GM21717 (cell line): ENCODE data around the gene MUSK.
"Not testable (repeated sequence)": the region's sequence is repeated elsewhere in the genome, so short reads cannot be mapped to it uniquely, and the experiment has no call there.

ENCODE experiments used
- ATAC-seq: cut with Tn5 transposase; IDR thresholded peaks from one replicate; pipeline ENCODE4 v1.9.1; 2021; ENCODE audit warnings: mild to moderate bottlenecking, moderate library complexity; ENCODE audit not compliant: unreplicated experiment

The MUSK gene

DNA sequence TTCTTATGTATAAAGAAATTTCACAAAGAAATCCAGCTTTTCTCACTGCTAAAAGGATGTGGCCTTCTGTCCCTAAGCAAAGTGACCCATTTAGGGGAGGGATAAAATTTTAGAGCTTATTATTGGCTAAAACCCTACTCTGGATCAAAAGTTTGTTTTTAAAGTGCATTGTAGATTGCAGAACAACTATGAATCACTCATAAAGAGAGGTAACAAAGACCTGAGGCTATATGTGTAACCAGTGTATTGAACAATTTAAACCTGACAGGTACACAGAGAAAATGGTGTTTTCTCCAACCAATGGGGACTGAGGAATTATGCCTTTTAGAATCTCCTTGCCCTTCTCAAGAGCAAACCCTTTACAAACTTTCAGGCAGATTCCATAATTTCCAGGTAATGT, 86.6 kb downstream of the MUSK start:
- no peak for ATAC-seq

DNA sequence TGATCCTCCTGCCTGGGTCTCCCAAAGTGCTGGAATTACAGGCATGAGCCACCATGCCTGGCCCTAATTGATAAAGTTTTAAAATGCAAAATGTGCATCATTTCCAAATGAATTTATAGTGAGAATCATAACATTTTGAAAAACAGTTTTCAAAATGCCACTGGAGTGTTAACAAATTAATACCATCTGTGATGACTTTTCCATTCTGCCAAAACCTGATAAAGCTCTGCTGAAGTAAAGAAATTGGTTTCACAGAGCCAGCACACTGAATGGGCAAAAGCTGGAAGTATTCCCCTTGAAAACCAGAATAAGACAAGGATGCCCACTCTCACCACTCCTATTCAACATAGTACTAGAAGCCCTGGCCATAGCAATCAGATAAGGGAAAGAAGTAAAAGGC, 89.6 kb downstream of the MUSK start:
- no peak for ATAC-seq

DNA sequence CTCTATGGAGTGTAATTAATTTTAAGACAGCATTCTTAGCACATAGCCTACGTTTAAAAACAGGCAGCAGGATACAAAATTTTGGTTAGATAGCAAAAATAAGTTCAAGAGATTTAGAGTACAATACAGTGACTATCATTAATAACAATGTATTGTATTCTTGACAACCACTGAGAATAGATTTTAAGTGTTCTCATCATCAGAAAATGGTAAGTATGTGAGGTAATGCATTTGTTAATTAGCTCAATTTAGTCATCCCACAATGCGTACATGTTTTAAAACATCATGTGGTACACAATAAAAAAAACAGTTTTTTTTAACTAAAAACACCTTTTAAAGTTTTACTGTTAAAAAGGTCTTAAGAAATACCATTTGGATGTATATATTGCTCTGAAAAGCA, 94.2 kb downstream of the MUSK start:
- no peak for ATAC-seq

DNA sequence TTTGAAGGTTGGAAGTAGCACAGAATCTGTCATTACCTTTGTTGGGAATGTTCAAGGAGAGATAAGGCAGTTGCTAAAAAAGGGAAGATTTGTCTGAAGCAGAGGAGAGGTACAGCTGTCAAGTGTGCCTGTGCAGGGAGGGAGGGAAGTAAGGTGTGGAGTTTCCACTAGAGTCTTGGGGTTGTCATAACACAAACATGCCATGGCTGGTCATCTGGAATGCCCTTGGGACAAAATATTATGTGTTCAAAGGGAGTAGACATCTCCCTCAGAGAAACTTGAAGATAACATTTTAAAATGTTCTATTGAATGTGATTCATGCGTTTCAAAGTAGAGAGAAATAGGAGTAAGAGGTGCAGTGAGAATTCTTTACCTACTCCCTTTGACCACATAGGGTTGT, 95.0 kb downstream of the MUSK start:
- ATAC-seq, result no peak

DNA sequence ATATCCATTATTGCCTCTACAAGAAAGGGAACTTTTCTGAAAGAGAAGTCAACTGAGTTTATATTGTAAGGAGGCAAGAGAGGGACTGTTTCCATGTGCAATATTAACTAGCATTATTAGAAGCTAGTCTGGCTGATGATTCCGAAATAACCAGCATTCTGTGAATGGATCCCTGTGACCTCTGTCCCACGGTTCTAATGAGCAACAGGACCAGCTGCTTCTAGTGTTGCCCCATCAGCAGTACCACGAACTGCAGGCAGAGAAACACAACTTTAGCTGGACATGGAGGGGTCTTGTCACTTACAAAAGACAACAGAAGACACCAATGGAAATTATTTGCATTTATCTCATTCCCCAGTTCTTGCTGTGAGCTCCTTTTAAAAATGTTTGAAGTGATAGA, 95.4 kb downstream of the MUSK start:
- ATAC-seq, result no peak

DNA sequence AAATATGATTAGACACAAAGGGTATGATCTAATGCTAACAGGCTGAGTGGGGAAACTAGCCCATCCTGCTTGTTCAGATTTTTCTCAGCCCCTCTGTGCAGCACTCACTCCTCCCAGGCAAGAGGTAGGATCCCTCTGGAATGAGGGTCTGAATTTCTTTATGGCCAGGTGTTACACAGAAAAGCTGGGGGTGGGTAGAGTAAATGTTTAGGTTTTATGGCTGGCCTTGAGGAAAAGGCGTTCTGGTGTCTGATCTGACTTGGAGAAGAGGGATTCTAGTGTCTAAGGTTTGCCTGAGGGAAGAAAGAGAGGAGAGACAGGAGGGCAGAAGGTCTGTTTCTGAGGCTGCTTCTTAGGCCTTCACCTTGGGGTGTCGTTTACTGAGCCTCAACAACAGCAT, 97.3 kb downstream of the MUSK start:
- ATAC-seq, result no peak

DNA sequence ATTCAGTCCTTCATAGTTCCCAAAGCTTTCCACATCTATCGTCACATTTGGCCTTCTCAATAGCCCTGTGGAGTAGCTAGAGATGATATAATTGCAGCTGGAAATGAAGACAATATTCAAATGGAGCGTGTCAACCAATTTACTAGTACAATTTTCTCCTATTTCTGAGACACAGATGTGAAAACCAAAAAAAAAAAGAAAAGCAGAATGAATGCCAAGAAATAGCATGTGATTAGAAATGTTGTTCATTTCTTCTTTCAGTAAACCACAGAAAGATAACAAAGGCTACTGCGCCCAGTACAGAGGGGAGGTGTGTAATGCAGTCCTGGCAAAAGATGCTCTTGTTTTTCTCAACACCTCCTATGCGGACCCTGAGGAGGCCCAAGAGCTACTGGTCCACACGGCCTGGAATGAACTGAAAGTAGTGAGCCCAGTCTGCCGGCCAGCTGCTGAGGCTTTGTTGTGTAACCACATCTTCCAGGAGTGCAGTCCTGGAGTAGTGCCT, 99.0 kb downstream of the MUSK start:
- no peak for ATAC-seq

DNA sequence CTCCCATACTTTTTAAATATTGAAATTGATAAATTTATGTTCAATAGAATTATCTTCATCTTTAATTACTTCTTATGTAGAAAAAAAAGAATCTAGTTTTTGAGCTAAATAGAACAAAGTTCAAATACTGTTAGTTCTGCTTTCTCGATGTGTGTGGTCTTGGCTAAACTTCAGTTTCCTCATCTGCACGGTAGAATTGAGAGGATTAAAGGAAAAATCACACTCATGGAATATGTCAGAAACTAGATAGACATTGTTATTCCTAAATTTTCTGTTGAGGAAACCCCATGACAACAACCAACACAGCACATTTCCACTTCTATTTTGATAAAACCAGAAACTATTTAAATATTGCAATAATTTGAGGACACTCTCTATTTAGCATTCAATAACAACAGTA, 100.3 kb downstream of the MUSK start:
- ATAC-seq, result no peak

DNA sequence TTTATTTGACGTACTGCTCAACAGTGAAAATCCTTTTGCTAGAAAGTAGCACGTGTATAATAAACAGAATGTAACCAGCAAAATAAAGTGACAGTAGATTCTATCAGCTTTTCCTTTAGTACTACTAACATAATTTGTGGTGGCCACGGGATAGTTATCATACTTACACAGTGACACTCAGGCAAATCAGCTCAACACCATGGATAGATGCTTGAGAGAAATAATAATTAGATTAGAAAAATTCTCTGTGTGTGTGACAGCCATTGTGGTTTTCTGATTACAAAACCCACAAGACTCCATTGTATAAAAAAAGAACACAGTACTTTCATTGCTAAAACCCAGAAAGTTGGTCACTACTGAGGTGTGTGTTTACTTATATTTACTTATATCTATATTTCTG, 101.1 kb downstream of the MUSK start:
- no peak for ATAC-seq

DNA sequence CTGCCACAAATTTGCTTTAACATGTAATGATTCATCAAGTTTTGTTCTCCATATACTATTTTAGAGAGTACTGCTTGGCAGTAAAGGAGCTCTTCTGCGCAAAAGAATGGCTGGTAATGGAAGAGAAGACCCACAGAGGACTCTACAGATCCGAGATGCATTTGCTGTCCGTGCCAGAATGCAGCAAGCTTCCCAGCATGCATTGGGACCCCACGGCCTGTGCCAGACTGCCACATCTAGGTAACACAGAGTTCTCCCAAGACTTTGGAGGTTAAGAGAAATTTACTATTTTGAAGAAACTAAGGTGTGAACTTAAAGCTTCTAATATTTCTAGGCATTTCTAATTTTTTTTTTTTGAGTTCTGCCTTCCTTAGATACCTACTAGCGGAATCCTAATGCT, 107.1 kb downstream of the MUSK start:
- ATAC-seq, result no peak

DNA sequence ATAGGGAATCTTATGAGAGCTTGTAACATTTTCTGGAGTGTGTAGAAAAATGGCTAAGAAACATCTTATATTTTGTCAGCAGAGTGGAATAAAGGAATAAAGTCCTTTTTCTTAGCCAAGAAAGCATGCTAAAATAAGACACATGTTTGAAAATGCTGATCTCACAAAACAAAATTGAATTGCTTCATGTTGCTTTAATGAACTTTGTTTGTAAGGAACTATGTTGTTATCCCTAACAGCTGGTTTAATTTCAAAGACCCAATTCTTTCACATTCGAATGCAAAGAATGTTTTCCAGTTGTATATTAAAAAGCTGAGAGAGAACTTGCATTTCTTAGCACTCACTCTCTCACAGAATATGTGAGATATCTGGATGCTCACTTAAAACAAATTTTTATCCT, 107.6 kb downstream of the MUSK start:
- ATAC-seq, result no peak

DNA sequence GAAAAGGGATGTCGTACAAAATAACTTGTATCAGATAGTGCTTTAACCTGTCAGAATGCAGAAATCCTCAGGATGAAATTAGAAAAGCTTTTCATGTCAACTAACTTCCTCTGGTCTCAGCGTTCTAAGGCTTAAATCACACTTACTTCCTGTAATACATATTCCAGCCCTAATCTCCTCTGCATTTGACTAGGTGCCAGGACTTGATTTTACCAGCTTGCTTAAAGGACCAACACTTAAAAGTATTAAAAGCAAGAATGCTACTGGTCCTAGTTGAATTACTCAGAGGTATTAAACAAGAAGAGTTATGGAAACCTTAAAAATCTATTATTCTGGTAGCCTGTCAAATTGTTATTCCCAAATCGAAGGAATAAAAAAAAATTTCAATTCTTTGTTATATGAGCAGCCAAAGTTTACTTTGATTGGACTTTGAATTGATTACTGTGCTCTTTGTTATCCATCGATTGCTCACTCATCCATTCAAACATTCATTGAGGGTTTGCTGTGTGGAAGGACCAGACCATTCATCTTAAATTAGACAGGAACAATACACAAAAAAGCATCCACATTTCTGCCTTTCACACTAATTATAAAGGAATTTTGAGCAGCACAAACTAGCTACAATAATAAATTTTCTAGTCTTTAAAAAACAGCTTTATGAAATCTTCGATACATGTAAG, 108.7 kb downstream of the MUSK start:
- no peak for ATAC-seq

DNA sequence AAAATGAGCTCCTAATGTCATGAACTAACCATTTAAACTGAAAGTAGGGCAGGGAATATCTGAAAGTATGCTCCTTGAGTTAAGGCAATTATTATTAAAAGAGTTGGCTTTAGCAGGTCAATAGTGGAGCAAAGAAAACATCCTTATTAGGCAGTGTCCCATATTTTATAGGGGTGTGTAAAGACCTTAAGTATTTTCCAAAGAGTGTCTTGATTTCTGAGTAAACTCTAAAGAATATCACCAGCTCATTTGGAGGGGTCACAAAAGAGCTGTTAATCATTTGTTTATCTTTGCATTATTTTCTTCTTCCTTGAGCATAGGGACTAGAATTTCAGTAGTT, 109.3 kb downstream of the MUSK start:
- ATAC-seq, result no peak

DNA sequence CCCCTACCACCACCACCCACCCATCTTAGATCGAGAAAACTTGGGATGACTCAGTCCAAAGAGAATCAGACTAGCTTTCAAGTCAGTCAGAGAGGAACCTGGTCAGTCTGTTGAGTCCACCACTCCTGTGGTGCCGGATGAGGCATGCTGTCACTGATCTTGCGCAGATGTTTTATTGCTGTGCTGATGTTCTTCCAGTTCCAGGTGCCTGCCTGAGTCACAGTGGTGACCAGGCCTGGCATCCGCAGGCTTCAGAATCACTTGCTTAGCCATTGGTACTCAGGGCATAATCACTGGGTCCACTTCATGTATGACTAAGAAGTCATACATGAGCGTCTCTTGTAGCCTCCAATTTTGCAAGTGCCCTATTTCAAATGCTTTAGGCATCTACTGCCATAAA, 114.1 kb downstream of the MUSK start:
- no peak for ATAC-seq

DNA sequence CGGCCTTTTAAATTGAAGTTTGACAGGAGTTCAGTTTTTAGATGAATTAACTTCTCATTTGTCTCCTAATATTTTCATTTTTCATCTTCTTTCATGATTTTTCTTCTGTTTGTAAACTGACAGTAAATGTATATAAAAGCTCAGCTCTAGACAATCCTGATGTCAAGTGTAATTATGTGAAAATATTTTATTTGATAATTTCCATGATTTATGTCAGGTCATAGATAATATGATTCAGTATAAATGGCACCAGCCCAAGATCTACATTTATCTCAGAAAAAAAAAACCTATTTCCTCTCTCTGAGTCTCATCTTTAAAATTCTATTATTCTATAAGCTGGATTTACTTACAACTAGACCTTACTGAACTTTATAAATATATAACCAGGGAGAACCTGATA, 115.7 kb downstream of the MUSK start:
- no peak for ATAC-seq

DNA sequence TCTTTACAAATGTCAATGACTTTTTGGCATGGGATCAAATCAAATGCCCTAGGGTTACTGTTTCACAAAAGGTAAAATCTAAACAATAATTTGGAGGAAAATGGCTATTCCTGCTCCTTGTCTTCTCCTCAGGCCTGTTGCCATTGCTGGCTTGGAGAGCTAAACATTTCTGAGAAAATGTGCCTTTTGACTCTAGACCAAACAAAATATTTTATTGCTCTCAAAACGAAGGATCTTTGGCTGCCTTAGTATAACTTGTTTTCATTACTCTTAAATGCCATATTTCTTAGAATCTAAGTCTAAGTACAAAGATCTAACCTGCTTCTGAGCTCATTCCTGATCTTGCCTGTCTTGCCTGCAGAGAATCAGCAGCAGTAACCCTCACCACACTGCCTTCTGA, 116.6 kb downstream of the MUSK start:
- no peak for ATAC-seq

DNA sequence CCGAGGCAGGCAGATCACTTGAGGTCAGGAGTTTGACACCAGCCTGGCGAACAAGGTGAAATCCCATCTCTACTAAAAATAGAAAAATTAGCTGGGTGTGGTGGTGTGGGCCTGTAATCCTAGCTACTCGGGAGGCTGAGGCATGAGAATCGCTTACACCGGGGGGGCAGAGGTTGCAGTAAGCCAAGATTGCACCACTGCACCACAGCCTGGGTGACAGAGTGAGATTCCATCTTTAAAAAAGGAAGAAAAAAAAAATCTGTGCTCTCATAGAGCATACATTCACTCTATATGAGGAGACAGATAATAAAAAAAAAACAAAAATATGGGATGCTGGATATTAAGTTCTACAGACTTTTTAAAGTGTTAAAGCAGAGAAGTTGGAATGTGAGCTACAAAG, 119.8 kb downstream of the MUSK start:
- not testable (repeated sequence) for ATAC-seq

DNA sequence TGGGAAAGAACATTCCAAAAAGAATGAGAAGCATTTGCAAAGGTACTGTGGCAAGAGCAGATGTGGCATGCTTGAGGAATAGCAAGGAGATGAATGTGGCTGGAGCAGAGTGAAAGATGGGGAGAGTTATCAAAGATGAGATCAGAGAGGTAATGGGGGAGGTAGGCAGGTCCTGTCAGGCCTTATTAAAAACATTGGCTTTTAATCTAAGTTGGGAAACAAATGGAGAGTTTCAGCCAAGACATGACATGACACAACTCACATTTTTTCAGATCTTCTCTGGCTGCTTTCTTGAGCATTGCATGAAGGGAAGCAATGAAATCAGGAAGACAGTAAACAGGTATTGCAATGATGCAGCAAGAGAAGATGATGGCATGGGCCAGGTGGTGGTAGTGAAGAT, 120.3 kb downstream of the MUSK start:
- no peak for ATAC-seq

DNA sequence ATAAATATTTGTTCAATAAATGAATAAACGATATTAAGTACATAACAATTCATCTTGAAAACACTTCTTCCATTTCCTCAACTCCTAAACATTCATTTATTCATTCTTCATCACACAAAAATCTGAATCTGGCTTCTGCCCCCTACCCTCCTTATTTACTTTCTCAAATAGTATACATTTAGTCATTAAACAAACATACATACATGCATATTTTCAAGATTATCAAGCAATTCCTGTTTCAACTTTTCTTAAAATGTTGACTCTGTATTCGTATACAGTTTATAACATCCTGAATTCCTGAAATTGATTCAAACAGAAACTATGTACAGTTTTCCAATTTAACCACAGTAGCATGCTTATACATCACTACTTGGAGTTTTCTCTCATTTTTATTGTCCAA, 129.0 kb downstream of the MUSK start:
- ATAC-seq, result no peak

DNA sequence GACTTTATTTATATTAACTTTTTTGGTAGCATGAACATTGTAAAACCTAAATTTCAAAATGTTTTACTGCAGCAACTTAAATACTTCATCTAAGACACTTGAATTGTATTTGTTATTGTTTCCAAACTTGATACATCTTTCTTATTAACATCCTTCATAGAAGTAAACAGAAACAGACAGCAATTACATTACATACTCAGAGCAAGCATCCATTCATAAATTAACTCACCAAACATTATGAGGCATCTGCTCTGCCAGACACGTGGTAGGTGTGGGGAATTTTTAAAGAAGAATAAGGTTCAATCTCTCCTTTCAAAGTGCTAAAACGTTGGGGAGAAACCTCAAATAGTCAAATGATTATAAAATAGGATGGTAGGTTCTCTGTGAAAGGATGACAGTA, 130.8 kb downstream of the MUSK start:
- no peak for ATAC-seq

DNA sequence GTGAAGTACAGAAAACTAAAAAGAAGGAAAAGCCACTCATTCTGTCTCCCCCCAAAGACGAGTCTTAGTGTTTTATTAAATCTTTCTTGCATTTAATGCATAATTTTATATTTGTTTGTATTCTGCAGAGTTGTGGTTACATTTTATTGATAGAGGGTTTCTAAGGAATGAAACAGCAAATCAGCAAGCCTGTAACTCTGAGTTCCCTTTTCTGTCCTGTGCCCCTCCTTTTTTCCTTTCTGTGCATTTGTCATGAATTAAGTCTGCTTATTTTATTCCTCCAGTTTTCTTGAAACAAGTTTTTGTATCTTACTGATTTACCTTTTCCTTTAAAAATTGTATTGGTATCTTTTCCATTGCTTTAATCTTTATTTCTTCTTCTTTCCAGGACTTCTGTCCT, 132.8 kb downstream of the MUSK start:
- no peak for ATAC-seq

DNA sequence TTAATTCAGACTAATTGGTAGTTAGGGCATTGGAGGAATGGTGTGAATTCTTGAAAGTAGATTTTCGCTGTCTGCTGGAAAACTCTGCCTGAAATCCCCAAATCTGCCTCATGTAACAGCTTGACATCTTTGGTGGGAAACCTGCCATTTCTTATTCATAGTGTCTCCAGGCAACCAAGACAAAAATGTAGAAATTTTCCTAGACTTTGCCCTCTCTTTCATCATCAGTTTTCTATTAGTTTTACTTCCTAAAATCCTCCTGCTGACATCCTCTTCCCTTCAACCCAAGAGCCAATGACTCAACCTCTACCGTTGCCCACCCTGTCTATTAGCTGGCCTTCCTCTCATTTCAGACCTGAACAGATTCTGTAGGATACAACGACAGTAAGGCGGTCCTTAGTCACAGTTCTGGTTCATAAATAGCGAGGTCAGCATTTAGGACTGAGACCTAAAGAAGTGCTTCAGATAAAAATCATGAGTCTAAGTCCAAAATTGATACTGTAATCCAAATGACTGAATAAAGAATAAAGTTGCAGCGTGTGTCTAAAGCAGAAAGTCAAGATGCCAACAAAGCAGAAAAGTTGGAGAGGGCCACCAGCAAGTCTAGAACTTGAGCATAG, 133.9 kb downstream of the MUSK start:
- no peak for ATAC-seq

DNA sequence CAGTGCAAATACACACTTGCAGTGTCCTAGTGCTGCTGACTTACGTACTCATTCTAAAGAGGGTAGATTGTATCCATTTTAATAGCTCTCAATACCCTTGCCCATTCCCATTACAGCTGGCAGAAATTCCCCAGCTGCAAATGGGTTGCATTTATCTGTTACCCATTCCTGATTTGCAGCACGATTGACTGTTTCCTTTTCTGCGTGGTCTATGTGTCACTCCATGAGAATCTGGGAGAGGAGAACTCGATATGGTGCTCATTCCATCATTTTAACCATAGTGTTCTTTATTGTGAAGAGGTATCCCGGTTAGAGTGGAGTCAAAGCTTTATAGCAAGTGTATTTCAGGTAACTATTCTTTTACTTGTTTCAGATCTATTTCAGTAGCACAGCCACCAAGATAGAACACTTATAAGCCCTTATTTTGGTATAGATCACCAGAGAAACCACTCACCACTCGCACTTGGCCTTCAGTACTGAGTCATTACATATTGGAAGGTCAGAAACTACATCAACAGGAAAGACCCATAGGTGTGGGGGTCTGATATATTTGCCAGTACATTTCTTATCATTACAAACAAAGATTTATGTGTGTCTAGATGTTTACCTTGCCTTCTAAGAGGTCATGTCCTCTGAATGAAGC, 139.5 kb downstream of the MUSK start:
- ATAC-seq, result peak; percentile 66
